Heart right ventricle (tissue), 16 donors: ENCODE data around the gene ST6GALNAC5. TPM values are rescaled to one million over a fixed set of nuclear protein-coding genes. Genes with fewer than 3 reads are reported as not detected.

ENCODE experiments used
- ATAC-seq, 8 donors: fragments of 200-7000 bp; cut with Tn5 transposase; one replicate each; pipeline ENCODE4 v1.9.1; 2020; ENCODE audit warnings: mild to moderate bottlenecking in 8 of 8, moderate library complexity in 8 of 8, moderate number of reproducible peaks in 1 of 8
- DNase-seq, 2 donors: peaks; one replicate each; pipeline ENCODE4 v3.0.0-alpha.2; 2020
- H3K27ac ChIP-seq, 10 donors: fragments of 200-600 bp; sonication (generic) in 2 of 10; one replicate each; pipeline versions ENCODE4 v1.5.0 to v1.8.0; 2020 to 2022; ENCODE audit warnings: mild to moderate bottlenecking in 3 of 10
- H3K27me3 ChIP-seq, 7 donors: fragments of 200-600 bp; one replicate each; pipeline ENCODE4 v1.8.0; 2021 to 2022; ENCODE audit warnings: mild to moderate bottlenecking in 2 of 7
- H3K36me3 ChIP-seq, 9 donors: fragments of 200-600 bp; sonication (generic) in 1 of 9; one replicate each; pipeline versions ENCODE4 v1.5.0 to v1.8.0; 2020 to 2022; ENCODE audit warnings: mild to moderate bottlenecking in 2 of 9
- H3K4me1 ChIP-seq, 9 donors: fragments of 200-600 bp; sonication (generic) in 1 of 9; one replicate each; pipeline versions ENCODE4 v1.5.0 to v1.8.0; 2020 to 2022; ENCODE audit warnings: mild to moderate bottlenecking in 4 of 9
- H3K4me3 ChIP-seq, 10 donors: fragments of 200-600 bp; sonication (generic) in 2 of 10; one replicate each; pipeline versions ENCODE4 v1.5.0 to v1.8.0; 2020 to 2022; ENCODE audit warnings: mild to moderate bottlenecking in 7 of 10, moderate library complexity in 2 of 10
- H3K9me3 ChIP-seq, 11 donors: fragments of 200-600 bp in 10 of 11; sonication (generic) in 2 of 11; one replicate each; pipeline versions ENCODE4 v1.5.0 to v1.8.0; 2013 to 2022; ENCODE audit warnings: mild to moderate bottlenecking in 2 of 11, control low read depth in 1 of 11, moderate library complexity in 1 of 11
- WGBS, 2 donors: extraction: QIAGEN DNeasy Blood & Tissue Kit; methylation state at CpG; one replicate each; pipeline ENCODE4 v1.1.7; 2013; ENCODE audit warnings: inconsistent platforms in 1 of 2; 5-methylcytosine and 5-hydroxymethylcytosine counted together
- intact Hi-C, 10 donors: fragments of 100-400 bp; cut with DNase I; formaldehyde crosslinking; loops; one replicate each; pipeline versions ENCODE4 v1.11.1 to v1.14.2; 2022
- polyA plus RNA-seq, 2 donors: library from polyadenylated mRNA; stranded (reverse); fragments of 200-250 nt; gene quantifications; one replicate each; pipeline ENCODE4 v1.2.3, GENCODE V29; 2013
- total RNA-seq, 10 donors: library from RNA; stranded (reverse); fragmentation: NEBNext Ultra II Directional in 3 of 10; extraction: Animal tissue kit (Norgen Biotek cat#: 25700) in 3 of 10; gene quantifications; one replicate each; pipeline versions ENCODE4 v1.2.1 to v1.2.4, GENCODE V29; 2021 to 2023
- TF ChIP-seq, protein P1 (sequence below), 9 donors: fragments of 200-600 bp; sonication (generic) in 2 of 9; IDR thresholded peaks; one replicate each; pipeline versions ENCODE4 v1.5.0 to v1.8.0; 2021 to 2022; ENCODE audit warnings: antibody characterized with exemption in 9 of 9, mild to moderate bottlenecking in 5 of 9, moderate library complexity in 1 of 9
- donor health status: Arrhythmogenic right ventricular cardiomyopathy.
- donor health status: ischemic (EF 13 %, LVEDD 7.1; RV severe dilation, severe dysfunction).
- donor health status: healthy with polysubstance abuse.
- donor health status: DM: no; HTN: yes; CAD: no.
- donor health status: DM: no; HTN: no; CAD: no.
- donor health status: ischemic (EF 25% LVEDD 6.9; RV normal size, moderate dysfunction).
- donor health status: ischemic (EF 25% LVEDD 5.7; RV mildly dilated, moderate dysfunction).
- donor health status: healthy.
- donor health status: DM: yes; HTN: yes; CAD: no.
- donor health status: Ischemic cardiomyopathy.
- donor health status: ischemic (EF 35%, LVEDD 5.7; RV mildly dilated, moderate dysfunction).
- donor health status: nonischemic (EF 11% LVEDD 7.7; RV severe dilation, severe dysfunction).
- donor health status: DM: yes; HTN: yes; CAD: no.
- donor health status: PGD.
- donor health status: ischemic (EF 29% LVEDD 5.4; RV normal size, mild dysfunction).
- donor health status: nonischemic (EF 23%, LVEDD 6.1; RV moderate dilation, normal function).

The ST6GALNAC5 gene
- total and polyA plus RNA-seq, 12 donors, result 0.17 to 1.3 (median 0.35) TPM; not detected in 2

DNA sequence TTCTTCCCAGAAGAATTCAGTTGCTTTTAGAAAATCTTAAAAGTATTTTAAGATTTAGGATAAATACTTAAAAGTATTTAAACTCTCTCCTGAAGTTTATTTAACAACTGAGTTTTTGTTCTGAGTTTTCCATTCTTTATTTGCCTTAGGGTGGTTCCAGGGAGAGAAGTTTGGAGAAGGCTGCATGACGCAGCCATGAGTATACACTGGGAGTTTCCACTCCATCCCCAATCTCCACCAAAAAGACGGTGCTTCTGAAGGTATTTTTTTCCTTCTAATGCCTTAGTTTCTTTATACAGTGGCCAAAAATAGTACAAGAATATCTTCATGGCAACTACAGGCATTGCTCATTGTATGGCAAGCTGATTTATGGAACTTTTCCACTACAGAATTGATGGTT, 122.7 kb downstream of the ST6GALNAC5 start:
- Histone ChIP-seq H3K4me1 (no peaks in the 10 kb centered on the region), H3K27ac (no peak overlapping the region), H3K9me3 (peaks cover 0 to 10% (median 0%) of the 10 kb centered on the region in 11 donors), H3K4me3 (no peak overlapping the region), H3K36me3 (no peaks in the 10 kb centered on the region), H3K27me3 (no peaks in the 10 kb centered on the region)
- 78 to 84% methylated on average over 2 of the region's 2 CpGs for WGBS, 2 donors
- DNase-seq (no peak), ATAC-seq (no peak)
- intact Hi-C loops, result no loop called here
- TF ChIP-seq, protein P1, sequence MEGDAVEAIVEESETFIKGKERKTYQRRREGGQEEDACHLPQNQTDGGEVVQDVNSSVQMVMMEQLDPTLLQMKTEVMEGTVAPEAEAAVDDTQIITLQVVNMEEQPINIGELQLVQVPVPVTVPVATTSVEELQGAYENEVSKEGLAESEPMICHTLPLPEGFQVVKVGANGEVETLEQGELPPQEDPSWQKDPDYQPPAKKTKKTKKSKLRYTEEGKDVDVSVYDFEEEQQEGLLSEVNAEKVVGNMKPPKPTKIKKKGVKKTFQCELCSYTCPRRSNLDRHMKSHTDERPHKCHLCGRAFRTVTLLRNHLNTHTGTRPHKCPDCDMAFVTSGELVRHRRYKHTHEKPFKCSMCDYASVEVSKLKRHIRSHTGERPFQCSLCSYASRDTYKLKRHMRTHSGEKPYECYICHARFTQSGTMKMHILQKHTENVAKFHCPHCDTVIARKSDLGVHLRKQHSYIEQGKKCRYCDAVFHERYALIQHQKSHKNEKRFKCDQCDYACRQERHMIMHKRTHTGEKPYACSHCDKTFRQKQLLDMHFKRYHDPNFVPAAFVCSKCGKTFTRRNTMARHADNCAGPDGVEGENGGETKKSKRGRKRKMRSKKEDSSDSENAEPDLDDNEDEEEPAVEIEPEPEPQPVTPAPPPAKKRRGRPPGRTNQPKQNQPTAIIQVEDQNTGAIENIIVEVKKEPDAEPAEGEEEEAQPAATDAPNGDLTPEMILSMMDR (IDR thresholded peaks at IDR 0.05), result no peak

- 90 to 98% methylated on average over 1 of the region's 1 CpG for WGBS, 2 donors
- no peaks in the 10 kb centered on the region for H3K4me1 ChIP-seq
- no peaks in the 10 kb centered on the region for H3K9me3 ChIP-seq
- H3K27me3 ChIP-seq, result no peaks in the 10 kb centered on the region
- H3K36me3 ChIP-seq, result no peaks in the 10 kb centered on the region
- H3K27ac ChIP-seq, result no peak overlapping the region
- no peak for DNase-seq
- TF ChIP-seq, protein P1 (IDR thresholded peaks at IDR 0.05), result no peak
- ATAC-seq, result no peak
- intact Hi-C loops, result no loop called here
- H3K4me3 ChIP-seq, result no peak overlapping the region
These were observed 125.8 kb downstream of the ST6GALNAC5 start for GRCh38 chr1:76993036-76993435.

DNA sequence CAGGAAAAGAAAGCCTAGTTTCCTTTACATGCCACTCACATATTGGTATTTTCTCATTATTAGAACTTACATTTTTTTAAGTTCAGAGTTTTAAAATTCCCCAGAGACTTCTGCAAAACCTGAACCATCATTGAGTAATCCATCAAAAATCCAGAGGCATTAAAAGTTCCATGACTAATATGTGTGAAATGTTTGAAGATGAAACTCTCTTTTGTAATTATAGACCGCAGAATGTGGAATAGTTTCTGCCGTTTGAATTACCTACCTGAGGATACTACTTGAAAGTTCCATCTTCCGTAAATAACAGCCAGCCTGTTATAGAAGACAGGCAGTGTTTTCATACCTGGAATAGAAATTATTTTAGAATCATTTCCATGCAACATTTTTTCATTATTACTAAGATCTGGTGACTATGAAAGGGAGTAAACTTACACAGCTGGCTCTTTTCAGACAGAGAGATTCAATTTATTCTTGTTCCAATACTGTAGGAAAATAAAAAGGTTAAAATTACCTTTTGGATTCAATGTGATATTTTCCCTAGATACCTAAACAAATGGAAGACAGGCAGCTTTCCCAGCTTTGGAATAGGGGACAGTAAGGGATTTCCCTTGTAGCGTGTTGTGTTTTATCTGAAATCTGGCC, 131.4 kb downstream of the ST6GALNAC5 start:
- Histone ChIP-seq H3K27me3 (no peaks in the 10 kb centered on the region), H3K36me3 (no peaks in the 10 kb centered on the region), H3K9me3 (no peaks in the 10 kb centered on the region), H3K4me1 (no peaks in the 10 kb centered on the region), H3K27ac (no peak overlapping the region), H3K4me3 (no peak overlapping the region)
- TF ChIP-seq, protein P1 (IDR thresholded peaks at IDR 0.05), result no peak
- DNase-seq, result no peak
- WGBS, 2 donors, result 79 to 88% methylated on average over 4 of the region's 4 CpGs
- intact Hi-C loops, result no loop called here
- no peak for ATAC-seq

DNA sequence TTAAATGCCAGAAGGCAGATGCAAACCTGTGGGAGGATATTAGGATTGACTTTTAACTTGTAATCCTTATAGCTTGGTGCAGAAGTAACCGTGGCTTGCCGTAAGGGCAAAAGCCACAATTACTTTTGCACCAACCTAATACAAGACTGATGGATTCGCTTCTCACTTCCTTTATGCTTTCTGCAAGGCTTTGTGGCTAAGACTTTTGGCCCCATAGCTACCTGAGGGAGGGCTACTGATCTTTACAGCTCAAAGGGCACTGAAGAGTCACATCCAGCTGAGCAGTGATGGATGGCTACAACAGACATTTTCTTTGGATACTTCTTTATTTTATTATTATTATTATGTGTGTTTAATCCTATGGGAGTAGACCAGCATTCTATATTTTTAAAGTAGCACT, 140.4 kb downstream of the ST6GALNAC5 start:
- intact Hi-C loops, result no loop called here
- WGBS, 2 donors, result 85 to 86% methylated on average over 3 of the region's 3 CpGs
- H3K9me3 ChIP-seq, result no peaks in the 10 kb centered on the region

More for the DNA sequence above, 140.4 kb downstream of the ST6GALNAC5 start:
- TF ChIP-seq, protein P1 (IDR thresholded peaks at IDR 0.05), result no peak
- Histone ChIP-seq H3K27ac (no peak overlapping the region), H3K4me1 (no peaks in the 10 kb centered on the region), H3K4me3 (no peak overlapping the region), H3K36me3 (no peaks in the 10 kb centered on the region), H3K27me3 (no peaks in the 10 kb centered on the region)
- DNase-seq, result no peak
- ATAC-seq, result no peak
